ENCODE measurements around the gene TRAK1.

Gene TRAK1

GRCh38 chr3:42275217-42275616 is 184.1 kb downstream of the TRAK1 start:
- TF ChIP-seq POLR2A (IDR thresholded peaks at IDR 0.05; ENCODE audit: low read length) (no peak), GATA1 (IDR thresholded peaks at IDR 0.05; ENCODE audit: low read depth, low read length) (no peak)
- no peak for DNase-seq
